ENCODE data around the gene PUM2.

The PUM2 gene

DNA sequence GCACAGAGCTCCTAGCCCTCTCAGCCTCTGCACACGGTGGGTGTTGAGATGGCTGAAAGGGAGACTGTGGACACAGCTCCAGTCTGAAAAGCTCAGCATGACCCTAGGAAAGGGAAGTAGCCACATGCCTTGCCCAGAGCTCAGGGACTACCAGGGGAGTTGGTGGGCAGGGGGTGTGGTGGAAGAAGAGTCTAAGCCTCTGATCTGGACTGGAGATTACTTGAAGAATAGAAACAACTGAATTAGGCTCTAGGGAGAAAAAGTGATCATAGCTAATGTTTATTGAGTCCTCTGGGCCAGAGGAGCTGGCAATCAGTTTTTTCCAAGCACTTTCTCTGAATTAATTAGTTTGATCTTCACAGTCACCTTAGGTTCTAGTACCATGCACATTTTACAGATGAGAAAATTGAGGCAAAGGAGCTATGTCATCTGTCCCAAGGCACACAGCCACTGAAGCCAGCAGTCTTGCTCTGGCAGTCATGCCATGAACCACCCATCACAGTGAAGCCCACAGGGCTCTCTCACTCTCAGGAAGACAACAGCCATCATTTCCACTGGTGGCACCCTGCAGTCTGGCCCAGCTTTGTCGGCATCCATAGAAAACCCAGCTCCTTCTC is 136.0 kb downstream of the PUM2 start:
- DNase-seq: no peak

DNA sequence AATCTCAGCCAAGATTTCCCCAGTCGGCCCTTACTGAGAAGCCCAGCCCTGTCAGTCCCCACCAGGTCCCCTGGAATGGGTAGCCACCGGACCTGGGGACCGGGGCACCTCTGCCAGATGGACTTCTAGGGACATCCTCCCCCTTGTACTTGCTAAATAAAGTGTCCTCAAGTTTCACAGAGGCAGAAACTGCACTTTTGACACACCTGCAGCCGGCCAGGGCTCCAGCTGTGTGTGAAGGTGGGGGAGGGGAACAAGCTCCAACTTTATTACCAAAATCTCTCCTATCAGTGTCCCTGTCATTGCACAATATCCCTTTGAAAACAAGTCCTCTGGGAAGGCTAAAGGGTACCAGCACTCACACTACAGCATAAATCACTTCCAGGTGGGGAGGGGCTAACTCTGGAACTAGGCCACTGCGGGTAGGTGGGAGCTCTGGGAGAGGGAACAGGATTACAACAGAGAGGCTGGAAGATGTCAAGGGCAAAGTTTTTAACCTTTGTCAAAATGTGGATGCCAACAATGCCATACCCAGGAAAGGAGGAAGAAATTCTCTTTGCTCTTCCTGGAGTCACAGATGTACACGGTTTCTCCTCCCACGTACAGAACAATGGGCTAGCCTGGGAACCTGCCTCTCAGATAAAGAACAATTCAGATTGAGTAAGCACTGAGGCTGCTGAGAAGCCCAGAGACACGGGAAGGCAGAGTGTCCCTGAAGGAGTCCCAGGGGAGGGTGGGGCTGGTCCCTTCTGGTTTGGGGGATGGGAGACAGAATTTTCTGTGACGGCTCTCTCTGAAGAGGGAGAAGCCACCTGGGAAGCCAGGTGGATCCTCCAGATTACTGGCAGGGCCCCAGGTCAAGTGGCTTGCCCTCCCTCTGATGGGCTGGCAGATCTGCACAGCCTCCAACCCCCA is 136.7 kb downstream of the PUM2 start:
- DNase-seq: no peak

GRCh38 chr2:20212871-20213503 is 137.7 kb downstream of the PUM2 start:
- no peak for DNase-seq

GRCh38 chr2:20212459-20212870 is 138.2 kb downstream of the PUM2 start:
- no peak for DNase-seq

DNA sequence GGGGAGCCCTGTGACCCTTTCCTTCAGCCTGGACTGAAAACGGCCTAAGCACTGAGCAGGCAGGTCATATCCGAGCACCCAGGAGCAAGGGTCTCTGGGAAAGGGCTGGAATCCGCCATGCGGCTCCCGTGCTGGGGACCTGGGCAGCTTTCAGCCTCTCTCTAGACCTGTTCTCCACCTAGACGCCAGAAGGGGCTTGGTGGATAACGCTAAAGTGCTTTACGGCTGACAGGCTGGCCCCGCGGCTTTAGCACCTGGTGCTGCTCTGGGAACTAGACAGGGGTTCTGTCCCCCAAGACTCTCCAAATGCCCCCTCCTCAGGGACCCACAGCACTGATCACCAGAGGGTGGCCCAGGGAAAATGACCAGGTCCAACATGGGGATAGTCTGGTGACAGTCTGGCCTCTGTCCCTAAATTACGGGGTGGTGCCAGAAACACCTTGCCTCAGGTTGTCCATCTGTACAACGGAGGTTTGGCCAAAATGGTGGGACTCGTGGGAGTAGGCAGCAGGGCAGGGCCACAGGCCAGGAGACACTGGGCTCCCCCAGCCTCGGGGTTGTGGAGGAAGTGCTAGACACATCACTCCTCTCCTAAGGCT is 138.7 kb downstream of the PUM2 start:
- no peak for DNase-seq

DNA sequence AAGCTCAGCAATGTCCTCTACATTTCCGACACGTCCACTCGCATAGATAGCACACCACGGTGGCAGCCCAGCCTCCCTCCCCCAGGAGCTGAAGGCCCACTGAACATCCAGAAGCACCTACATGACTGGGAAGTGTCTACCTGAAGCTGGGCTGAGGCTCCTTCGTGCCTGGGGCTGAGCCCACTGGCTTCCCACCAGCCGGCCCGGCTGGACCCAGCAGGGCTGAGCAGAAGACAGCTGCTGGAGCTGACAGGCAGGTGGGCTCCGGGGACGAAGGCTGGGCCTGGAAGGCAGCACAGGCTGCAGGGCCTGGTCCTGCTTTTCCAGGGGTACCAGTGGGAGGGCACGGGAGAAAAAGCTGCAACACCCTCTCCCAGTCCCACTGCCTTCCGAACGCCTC is 139.2 kb downstream of the PUM2 start:
- DNase-seq: no peak

GRCh38 chr2:20210462-20210861 is 140.2 kb downstream of the PUM2 start:
- no peak for DNase-seq

- no peak for DNase-seq
Measured at GRCh38 chr2:20209373-20210109, 141.1 kb downstream of the PUM2 start.

DNA sequence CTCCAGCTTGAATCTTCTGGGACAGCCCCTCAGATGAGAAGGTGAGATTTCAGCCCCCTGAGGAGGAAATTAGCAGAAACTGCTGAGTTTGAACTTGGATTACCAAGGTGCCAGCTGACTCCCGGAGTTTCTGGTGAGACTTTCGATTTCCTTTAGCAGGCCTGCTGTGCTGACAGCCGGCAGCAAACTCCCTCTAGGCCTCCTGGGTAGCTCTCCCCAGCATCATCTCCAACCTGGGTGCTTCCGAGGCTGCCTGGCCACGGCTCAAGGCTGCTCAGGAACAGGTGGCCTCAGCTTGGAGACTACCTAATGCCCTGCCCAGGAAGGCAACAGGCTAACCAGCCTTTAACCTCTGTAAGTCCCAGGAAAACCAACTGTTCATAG is 142.2 kb downstream of the PUM2 start:
- no peak for DNase-seq

GRCh38 chr2:20207051-20207450 is 143.6 kb downstream of the PUM2 start:
- DNase-seq: no peak

DNA sequence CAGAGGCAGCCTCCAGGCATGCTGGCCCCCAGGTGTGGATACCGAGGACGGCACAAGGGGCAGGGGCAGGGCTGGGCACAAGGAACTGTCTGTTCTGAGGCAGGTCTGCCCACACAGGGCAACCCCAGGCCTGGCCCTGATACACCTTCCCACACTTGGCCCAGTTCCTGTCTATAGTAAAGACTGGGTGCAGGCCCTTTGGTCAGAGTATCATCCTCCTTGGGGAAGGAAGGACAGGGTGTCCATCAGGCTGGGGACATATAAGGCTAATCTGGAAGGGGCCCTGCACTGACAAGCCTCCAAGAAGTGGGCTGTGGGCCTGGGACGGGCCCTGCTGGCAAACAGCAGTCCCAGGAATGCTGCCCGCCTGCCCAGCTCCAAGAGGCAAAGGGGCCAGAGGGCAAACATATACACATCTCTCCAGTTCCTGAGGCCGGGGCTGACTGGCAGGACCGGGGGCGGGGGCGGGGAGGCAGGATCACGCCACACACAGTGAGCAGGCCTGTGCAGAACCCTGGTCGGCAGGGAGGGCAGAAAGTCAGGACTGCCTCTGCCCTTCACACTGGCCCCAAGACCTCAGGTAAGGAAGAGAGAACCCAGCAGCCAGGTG is 144.6 kb downstream of the PUM2 start:
- DNase-seq: no peak

DNA sequence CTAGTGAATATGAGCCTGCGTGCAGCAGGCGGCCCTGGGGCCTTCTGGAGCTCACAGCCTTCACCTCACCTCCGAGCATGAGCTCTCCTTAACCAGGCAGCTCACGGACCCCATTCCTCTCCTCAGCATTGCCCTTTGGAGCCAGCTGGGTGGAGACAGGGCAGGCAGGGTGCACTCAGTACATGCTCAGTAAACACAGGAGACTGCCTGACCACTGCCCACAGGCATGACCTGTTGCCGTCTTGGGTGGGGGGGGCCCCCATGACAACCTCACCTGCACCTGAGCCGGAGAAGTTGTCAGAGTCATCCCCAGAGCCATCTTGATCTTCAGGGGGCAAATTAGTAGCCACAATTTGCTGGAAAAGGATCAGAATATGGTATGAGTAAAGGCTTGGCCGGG is 145.6 kb downstream of the PUM2 start:
- no peak for DNase-seq

- DNase-seq: no peak
Measured at GRCh38 chr2:20203521-20204225, 147.0 kb downstream of the PUM2 start.

GRCh38 chr2:20203072-20203471 is 147.6 kb downstream of the PUM2 start:
- DNase-seq: no peak

DNA sequence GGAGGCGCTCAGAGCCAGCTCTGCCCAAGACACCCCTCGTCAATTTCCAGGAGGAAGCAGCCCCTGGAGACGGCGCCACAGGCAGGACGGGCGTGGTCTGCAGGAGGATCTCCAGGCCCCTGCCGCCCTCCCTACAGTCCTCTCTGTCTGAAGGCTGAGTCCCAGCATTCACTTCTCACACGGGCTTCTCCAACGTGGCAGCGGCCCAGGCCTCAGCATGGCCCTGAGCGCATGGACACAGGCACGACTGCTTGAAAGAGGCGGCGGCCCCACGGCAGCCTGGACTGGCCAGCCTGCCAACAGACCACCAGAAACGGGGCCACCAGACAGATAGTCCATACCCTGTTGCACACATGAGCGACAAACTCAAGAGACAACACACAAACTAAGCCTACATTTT is 149.0 kb downstream of the PUM2 start:
- DNase-seq: no peak

GRCh38 chr2:20200697-20201555 is 149.7 kb downstream of the PUM2 start:
- DNase-seq: no peak

GRCh38 chr2:20199633-20200270 is 150.9 kb downstream of the PUM2 start:
- DNase-seq: no peak

DNA sequence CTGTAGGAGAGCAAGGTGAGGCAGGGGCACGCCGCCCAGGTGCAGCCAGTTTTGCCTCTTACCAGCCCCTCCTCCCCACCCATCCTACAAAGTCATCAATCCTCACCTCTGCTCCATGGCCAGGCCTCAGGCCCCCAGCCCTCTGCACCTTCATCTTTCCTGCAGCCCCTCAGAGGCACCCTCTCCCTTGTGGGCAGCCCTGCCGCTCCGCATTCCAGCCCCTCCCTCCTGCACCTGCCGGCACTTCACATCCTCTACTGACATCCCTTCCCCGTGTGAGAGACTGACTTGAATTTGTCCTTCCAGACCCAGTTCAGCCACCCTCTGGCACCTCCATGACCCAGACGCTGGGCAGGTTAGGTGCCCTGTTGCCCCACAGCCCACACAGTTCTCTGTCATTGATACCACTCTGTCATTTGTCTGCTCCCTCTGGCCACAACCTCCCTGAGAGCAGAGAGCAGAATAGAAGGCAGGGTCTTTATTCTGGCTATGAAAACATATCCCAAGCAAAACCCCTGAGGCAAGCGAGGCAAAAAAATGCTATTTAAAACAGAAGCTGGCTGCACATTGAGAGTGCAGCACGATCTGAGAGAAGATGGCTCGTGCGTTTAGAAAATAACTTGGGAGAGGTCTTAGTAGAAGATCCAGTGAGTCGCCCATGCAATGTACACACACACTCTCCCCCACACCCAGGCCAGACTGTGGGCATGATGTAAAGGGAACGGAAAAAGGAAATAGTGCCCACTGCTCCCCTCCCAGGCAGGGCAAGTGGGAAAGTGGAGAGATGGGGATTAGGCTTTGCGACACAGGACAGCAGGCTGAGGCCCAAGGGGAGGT is 151.6 kb downstream of the PUM2 start:
- DNase-seq: no peak
